ENCODE results near the gene FILIP1.

The FILIP1 gene

DNA sequence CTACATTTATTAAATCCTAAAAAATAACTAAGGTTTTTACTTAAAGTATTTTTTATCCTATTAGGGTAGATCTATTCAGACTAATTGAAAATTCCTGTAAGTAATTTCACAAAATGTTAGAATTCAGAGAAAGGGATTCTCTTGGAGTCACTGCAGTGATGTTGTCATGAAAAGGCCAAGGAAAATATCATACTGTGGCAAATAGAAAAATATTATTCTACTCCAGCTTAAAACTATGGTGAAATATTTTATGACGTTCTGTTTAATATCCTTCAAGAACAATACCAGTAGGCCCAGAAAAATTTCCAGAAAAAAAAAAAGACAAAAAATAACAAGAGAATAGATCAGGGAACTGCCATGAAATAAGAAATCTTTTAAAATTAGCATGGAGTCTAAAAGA lies 73.6 kb downstream of the FILIP1 start:
- Histone ChIP-seq H3K4me3 (replicated peaks; ENCODE audit: insufficient read depth, low read length) (no peak overlapping the region), H3K27ac (replicated peaks) (no peak overlapping the region), H3K27me3 (ENCODE audit: insufficient read depth, poor library complexity, severe bottlenecking) (no peaks in the 10 kb centered on the region)
- TF ChIP-seq SPI1 (IDR thresholded peaks at IDR 0.05; ENCODE audit: borderline replicate concordance, low read depth) (no peak), CTCF (IDR thresholded peaks at IDR 0.05; ENCODE audit: insufficient read depth, low read length) (no peak), POLR2AphosphoS5 (IDR thresholded peaks at IDR 0.05; ENCODE audit: low read depth) (no peak), GABPA (IDR thresholded peaks at IDR 0.05; ENCODE audit: low read depth) (no peak)
- TF ChIP-seq, protein P1, sequence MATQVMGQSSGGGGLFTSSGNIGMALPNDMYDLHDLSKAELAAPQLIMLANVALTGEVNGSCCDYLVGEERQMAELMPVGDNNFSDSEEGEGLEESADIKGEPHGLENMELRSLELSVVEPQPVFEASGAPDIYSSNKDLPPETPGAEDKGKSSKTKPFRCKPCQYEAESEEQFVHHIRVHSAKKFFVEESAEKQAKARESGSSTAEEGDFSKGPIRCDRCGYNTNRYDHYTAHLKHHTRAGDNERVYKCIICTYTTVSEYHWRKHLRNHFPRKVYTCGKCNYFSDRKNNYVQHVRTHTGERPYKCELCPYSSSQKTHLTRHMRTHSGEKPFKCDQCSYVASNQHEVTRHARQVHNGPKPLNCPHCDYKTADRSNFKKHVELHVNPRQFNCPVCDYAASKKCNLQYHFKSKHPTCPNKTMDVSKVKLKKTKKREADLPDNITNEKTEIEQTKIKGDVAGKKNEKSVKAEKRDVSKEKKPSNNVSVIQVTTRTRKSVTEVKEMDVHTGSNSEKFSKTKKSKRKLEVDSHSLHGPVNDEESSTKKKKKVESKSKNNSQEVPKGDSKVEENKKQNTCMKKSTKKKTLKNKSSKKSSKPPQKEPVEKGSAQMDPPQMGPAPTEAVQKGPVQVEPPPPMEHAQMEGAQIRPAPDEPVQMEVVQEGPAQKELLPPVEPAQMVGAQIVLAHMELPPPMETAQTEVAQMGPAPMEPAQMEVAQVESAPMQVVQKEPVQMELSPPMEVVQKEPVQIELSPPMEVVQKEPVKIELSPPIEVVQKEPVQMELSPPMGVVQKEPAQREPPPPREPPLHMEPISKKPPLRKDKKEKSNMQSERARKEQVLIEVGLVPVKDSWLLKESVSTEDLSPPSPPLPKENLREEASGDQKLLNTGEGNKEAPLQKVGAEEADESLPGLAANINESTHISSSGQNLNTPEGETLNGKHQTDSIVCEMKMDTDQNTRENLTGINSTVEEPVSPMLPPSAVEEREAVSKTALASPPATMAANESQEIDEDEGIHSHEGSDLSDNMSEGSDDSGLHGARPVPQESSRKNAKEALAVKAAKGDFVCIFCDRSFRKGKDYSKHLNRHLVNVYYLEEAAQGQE (IDR thresholded peaks at IDR 0.05; ENCODE audit: insufficient replicate concordance, low read depth): no peak
- DNase-seq (ENCODE audit: low read depth in 1 of 2, low spot score in 1 of 2): no peak

DNA sequence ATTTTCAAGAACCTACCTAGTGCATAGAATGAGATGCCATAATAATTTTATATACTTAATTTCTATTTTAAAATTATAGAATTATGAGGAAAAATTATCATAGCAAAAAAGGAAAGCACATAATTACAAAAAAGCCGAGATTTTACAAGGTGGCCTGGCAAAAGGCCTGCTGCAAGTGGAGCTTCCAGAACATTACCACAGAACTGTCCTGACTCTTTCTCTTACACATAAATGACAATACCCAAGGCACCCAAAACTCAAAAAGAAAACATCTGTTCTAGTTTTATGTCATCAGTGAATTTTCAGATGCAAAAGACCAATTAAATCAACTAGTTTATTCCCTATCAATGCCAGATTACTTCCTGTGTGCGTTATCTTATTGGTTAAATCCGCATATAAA lies 74.2 kb downstream of the FILIP1 start:
- H3K4me3 ChIP-seq (replicated peaks; ENCODE audit: insufficient read depth, low read length): no peak overlapping the region
- no peak for DNase-seq (ENCODE audit: low read depth in 1 of 2, low spot score in 1 of 2)
- no peak overlapping the region for H3K27ac ChIP-seq (replicated peaks)
- no peaks in the 10 kb centered on the region for H3K27me3 ChIP-seq (ENCODE audit: insufficient read depth, poor library complexity, severe bottlenecking)
- TF ChIP-seq POLR2AphosphoS5 (IDR thresholded peaks at IDR 0.05; ENCODE audit: low read depth): no peak
- TF ChIP-seq, protein P1 (IDR thresholded peaks at IDR 0.05; ENCODE audit: insufficient replicate concordance, low read depth): no peak
- TF ChIP-seq CTCF (IDR thresholded peaks at IDR 0.05; ENCODE audit: insufficient read depth, low read length): no peak

DNA sequence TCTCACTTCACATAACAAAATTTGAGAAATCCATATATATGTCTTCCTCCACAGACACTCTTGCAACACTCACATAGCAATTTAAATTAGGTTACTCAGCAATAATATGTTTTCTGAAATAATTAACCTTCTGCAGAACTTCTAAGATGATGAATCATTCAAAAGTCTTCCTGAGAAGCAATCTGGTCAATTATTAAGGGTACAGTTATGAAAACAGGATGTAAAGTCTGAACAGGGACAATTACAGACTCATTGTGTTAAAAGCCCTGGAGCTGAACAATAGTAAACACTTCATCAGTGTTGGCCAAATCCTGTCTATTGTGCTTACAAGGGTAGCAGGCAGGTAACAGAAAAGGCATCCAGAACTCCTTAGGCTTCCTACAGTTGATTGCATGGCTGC lies 75.4 kb downstream of the FILIP1 start:
- H3K4me3 ChIP-seq (replicated peaks; ENCODE audit: insufficient read depth, low read length): no peak overlapping the region
- no peak overlapping the region for H3K27ac ChIP-seq (replicated peaks)
- no peak for DNase-seq (ENCODE audit: low read depth in 1 of 2, low spot score in 1 of 2)
- TF ChIP-seq POLR2AphosphoS5 (IDR thresholded peaks at IDR 0.05; ENCODE audit: low read depth) (no peak), SPI1 (IDR thresholded peaks at IDR 0.05; ENCODE audit: borderline replicate concordance, low read depth) (no peak), CTCF (IDR thresholded peaks at IDR 0.05; ENCODE audit: insufficient read depth, low read length) (no peak)
- H3K27me3 ChIP-seq (ENCODE audit: insufficient read depth, poor library complexity, severe bottlenecking): no peaks in the 10 kb centered on the region

GRCh38 chr6:75416443-75416842 lies 77.2 kb downstream of the FILIP1 start:
- Histone ChIP-seq H3K27me3 (ENCODE audit: insufficient read depth, poor library complexity, severe bottlenecking) (no peaks in the 10 kb centered on the region), H3K4me3 (replicated peaks; ENCODE audit: insufficient read depth, low read length) (no peak overlapping the region), H3K27ac (replicated peaks) (no peak overlapping the region)
- TF ChIP-seq CTCF (IDR thresholded peaks at IDR 0.05; ENCODE audit: insufficient read depth, low read length): no peak
- no peak for TF ChIP-seq GABPA (IDR thresholded peaks at IDR 0.05; ENCODE audit: low read depth)
- TF ChIP-seq SPI1 (IDR thresholded peaks at IDR 0.05; ENCODE audit: borderline replicate concordance, low read depth): no peak
- no peak for TF ChIP-seq POLR2AphosphoS5 (IDR thresholded peaks at IDR 0.05; ENCODE audit: low read depth)
- TF ChIP-seq, protein P1 (IDR thresholded peaks at IDR 0.05; ENCODE audit: insufficient replicate concordance, low read depth): no peak
- DNase-seq (ENCODE audit: low read depth in 1 of 2, low spot score in 1 of 2): no peak

All from HL-60 (cell line).